Measurements from ENCODE around the gene CATSPERD. TPM values are rescaled to one million over a fixed set of nuclear protein-coding genes. Genes with fewer than 3 reads are reported as not detected.

The CATSPERD gene
- total RNA-seq, 4 donors from 2014 or later = 0.27 to 0.47 TPM; not detected in 2

DNA sequence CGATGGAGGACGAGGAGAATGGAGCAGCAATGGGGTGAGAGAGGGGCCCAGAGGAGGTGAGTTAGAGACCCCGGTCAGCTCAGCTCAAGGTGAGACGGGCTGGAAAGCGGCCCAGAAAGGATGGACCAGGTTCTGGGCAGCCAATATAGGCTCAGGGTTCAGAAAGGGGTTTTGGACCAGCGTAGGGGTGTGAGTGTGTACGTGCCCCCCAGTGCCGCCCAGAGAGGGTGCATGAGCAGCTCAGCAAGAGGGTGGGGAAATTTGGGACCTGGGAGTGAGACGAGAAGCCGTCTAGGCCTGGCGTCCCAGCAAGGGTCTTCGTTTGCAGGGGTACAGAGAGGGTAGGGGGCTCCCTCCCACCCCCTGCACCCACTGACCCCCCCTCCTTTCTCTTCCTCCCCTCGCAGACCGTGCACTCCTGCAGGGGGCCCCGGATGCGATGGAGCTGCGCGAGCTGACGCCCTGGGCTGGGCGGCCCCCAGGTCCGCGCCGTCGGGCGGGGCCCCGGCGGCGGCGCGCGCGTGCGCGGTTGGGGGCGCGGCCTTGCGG, 107.0 kb downstream of the CATSPERD start:
- H3K9me3 ChIP-seq = no peaks in the 10 kb centered on the region
- no peak for ATAC-seq
- H3K36me3 ChIP-seq = no peaks in the 10 kb centered on the region
- H3K27me3 ChIP-seq = peaks cover 23% of the 10 kb centered on the region
- TF ChIP-seq EP300 (IDR thresholded peaks at IDR 0.05) (no peak), POLR2A (IDR thresholded peaks at IDR 0.05) (no peak), POLR2AphosphoS5 (IDR thresholded peaks at IDR 0.05) (no peak), CTCF (IDR thresholded peaks at IDR 0.05) (no peak)
- WGBS, 2 donors (ENCODE audit: low coverage in 1 of 2) = 0 to 47% methylated on average over 1 to 5 of the region's 37 CpGs
- H3K27ac ChIP-seq = peak overlapping the region in 3 of 4 donors; percentile 94 to 98 (median 96)
- peaks cover 0 to 48% (median 16%) of the 10 kb centered on the region in 3 donors for H3K4me1 ChIP-seq
- H3K4me3 ChIP-seq = peak overlapping the region in 1 of 2 donors; percentile 56

DNA sequence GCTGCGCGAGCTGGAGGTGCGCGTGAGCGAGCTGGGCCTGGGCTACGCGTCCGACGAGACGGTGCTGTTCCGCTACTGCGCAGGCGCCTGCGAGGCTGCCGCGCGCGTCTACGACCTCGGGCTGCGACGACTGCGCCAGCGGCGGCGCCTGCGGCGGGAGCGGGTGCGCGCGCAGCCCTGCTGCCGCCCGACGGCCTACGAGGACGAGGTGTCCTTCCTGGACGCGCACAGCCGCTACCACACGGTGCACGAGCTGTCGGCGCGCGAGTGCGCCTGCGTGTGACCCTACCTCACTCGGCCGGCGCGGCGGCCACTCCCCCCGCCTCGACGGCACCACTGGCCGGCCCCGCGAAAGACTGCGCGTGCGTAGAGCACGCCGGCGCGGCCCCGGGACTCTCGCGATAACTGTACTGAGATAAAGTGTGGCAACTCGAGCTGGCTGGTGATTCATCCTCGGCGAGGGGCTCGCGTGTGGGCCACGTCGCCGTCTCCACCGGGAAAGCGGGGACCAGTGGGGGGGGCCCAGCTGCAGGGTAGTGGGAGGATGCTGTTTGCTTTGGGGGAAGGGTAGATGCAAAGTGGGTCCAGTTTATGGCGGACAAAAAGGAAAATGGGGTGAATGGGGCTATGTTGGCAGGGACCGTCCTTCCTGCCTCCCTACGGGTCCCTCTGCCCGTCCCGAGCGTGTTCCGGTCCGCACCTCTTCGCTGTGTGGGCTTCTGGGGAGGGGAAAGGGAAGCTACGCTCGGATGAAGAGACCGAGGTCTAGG, 107.6 kb downstream of the CATSPERD start:
- H3K27ac ChIP-seq = peak overlapping the region; percentile 59 to 98 (median 95)
- ATAC-seq = peak; percentile 89
- TF ChIP-seq POLR2A (IDR thresholded peaks at IDR 0.05) (peak; percentile 79 to 80), EP300 (IDR thresholded peaks at IDR 0.05) (no peak), POLR2AphosphoS5 (IDR thresholded peaks at IDR 0.05) (peak; percentile 89), CTCF (IDR thresholded peaks at IDR 0.05) (no peak)
- peak overlapping the region; percentile 27 to 56 for H3K4me3 ChIP-seq
- H3K9me3 ChIP-seq = no peaks in the 10 kb centered on the region
- H3K27me3 ChIP-seq = peaks cover 23% of the 10 kb centered on the region
- WGBS, 2 donors (ENCODE audit: low coverage in 1 of 2) = 1 to 10% methylated on average over 2 to 12 of the region's 91 CpGs
- no peaks in the 10 kb centered on the region for H3K36me3 ChIP-seq
- peaks cover 0 to 42% (median 16%) of the 10 kb centered on the region in 3 donors for H3K4me1 ChIP-seq

Other genes starting within 250 kb of the CATSPERD start
- under 1 TPM; 0.35 to 0.64 (median 0.44) TPM for gene TINCR, start 152.7 kb upstream of the CATSPERD start, total RNA-seq
- 10 to 100 TPM; 25.3 to 81.6 (median 41.6) TPM for gene SAFB2, start 97.9 kb upstream of the CATSPERD start, total RNA-seq
- gene SAFB, start 97.6 kb upstream of the CATSPERD start, total RNA-seq = 10 to 100 TPM; 39.7 to 73.6 (median 65.2) TPM
- 10 to 100 TPM; 29.7 to 60.6 (median 50.7) TPM for gene MICOS13, start 40.1 kb upstream of the CATSPERD start, total RNA-seq
- 10 to 100 TPM; 11.2 to 22.9 (median 18.9) TPM for gene HSD11B1L, start 39.6 kb upstream of the CATSPERD start, total RNA-seq
- gene RPL36, start 30.3 kb upstream of the CATSPERD start, total RNA-seq = 1,000 to 10,000 TPM in 1 of 4 donors, 100 to 1,000 TPM in 3; 393 to 1,204 (median 723) TPM
- 10 to 100 TPM; 44.5 to 73.2 (median 64.1) TPM for gene LONP1, start 491 bp upstream of the CATSPERD start, total RNA-seq
- under 1 TPM in 1 of 4 donors, not detected in 3; 0.40 TPM for gene PRR22, start 64.1 kb downstream of the CATSPERD start, total RNA-seq
- 10 to 100 TPM; 14.1 to 39.4 (median 22.6) TPM for gene DUS3L, start 70.5 kb downstream of the CATSPERD start, total RNA-seq
- gene NRTN, start 84.4 kb downstream of the CATSPERD start, total RNA-seq = 10 to 100 TPM in 2 of 4 donors, 1 to 10 TPM in 2; 3.6 to 27.2 (median 14.6) TPM
- gene FUT6, start 119.1 kb downstream of the CATSPERD start, total RNA-seq = 1 to 10 TPM in 1 of 4 donors, not detected in 3; 3.0 TPM
- gene FUT3, start 130.8 kb downstream of the CATSPERD start, total RNA-seq = 1 to 10 TPM in 2 of 4 donors, under 1 TPM in 1, not detected in 1; 0.12 to 4.8 (median 4.5) TPM
- gene FUT5, start 149.9 kb downstream of the CATSPERD start, total RNA-seq = not detected
- 100 to 1,000 TPM; 244 to 299 (median 265) TPM for gene NDUFA11, start 183.2 kb downstream of the CATSPERD start, total RNA-seq
- gene VMAC, start 184.2 kb downstream of the CATSPERD start, total RNA-seq = 1 to 10 TPM; 5.0 to 9.3 (median 8.0) TPM
- 10 to 100 TPM in 3 of 4 donors, 1 to 10 TPM in 1; 10.0 to 19.6 (median 15.2) TPM for gene CAPS, start 193.6 kb downstream of the CATSPERD start, total RNA-seq

All from gastroesophageal sphincter (tissue), 4 donors.